Sigmoid colon (tissue), 4 donors: ENCODE data around the gene ASIC3.

ENCODE experiments used
- POLR2A ChIP-seq, 2 donors: fragments of 450-650 bp; IDR thresholded peaks; one replicate each; pipeline ENCODE4 v1.6.1; 2016; ENCODE audit warnings: antibody characterized with exemption in 2 of 2, mild to moderate bottlenecking in 2 of 2, moderate library complexity in 2 of 2
- POLR2AphosphoS5 ChIP-seq, 4 donors: sonication (generic); formaldehyde crosslinking; IDR thresholded peaks; one replicate each; pipeline ENCODE4 v1.6.1; 2017; ENCODE audit warnings: antibody characterized with exemption in 4 of 4
- TF ChIP-seq, protein P1 (sequence below), 4 experiments: fragments of 450-650 bp in 3 of 4; fragments of 200-600 bp in 1 of 4; IDR thresholded peaks; one replicate each; pipeline ENCODE4 v1.5.1; 2016 to 2019; ENCODE audit warnings: antibody characterized with exemption in 4 of 4, mild to moderate bottlenecking in 3 of 4, moderate library complexity in 2 of 4

DNA sequence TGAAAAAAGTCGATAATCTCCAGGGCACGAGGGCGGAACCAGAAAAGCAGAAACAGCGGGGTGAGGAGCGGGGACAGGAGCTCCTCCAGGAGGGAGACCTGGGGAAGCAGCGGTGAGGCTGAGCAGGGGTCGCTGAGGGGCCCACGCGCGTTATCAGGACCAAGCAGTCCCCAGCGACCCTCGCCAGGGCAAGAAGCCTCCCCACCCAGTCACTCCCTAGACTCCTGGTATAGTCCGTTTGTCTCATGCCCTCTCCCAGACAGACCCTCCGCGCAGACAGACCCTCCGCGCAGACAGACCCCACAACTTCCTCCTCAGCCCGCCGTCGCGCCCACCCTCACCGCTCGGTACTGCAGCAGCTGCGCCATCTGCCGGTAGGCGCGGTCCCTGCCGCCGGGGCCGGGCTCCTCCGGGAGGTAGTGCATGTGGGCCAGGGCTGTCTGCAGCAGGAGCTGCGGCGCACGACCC lies 30.3 kb upstream of the ASIC3 start:
- TF ChIP-seq POLR2A (IDR thresholded peaks at IDR 0.05) (no peak), POLR2AphosphoS5 (IDR thresholded peaks at IDR 0.05) (no peak)
- TF ChIP-seq, protein P1, sequence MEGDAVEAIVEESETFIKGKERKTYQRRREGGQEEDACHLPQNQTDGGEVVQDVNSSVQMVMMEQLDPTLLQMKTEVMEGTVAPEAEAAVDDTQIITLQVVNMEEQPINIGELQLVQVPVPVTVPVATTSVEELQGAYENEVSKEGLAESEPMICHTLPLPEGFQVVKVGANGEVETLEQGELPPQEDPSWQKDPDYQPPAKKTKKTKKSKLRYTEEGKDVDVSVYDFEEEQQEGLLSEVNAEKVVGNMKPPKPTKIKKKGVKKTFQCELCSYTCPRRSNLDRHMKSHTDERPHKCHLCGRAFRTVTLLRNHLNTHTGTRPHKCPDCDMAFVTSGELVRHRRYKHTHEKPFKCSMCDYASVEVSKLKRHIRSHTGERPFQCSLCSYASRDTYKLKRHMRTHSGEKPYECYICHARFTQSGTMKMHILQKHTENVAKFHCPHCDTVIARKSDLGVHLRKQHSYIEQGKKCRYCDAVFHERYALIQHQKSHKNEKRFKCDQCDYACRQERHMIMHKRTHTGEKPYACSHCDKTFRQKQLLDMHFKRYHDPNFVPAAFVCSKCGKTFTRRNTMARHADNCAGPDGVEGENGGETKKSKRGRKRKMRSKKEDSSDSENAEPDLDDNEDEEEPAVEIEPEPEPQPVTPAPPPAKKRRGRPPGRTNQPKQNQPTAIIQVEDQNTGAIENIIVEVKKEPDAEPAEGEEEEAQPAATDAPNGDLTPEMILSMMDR (IDR thresholded peaks at IDR 0.05) = peak; percentile 71 to 95 (median 88)
